ENCODE measurements around the gene POLR2E. TPM values are rescaled to one million over a fixed set of nuclear protein-coding genes. Genes with fewer than 3 reads are reported as not detected.

POLR2E gene
- polyA plus RNA-seq, 4 donors: 122 to 189 (median 142) TPM

DNA sequence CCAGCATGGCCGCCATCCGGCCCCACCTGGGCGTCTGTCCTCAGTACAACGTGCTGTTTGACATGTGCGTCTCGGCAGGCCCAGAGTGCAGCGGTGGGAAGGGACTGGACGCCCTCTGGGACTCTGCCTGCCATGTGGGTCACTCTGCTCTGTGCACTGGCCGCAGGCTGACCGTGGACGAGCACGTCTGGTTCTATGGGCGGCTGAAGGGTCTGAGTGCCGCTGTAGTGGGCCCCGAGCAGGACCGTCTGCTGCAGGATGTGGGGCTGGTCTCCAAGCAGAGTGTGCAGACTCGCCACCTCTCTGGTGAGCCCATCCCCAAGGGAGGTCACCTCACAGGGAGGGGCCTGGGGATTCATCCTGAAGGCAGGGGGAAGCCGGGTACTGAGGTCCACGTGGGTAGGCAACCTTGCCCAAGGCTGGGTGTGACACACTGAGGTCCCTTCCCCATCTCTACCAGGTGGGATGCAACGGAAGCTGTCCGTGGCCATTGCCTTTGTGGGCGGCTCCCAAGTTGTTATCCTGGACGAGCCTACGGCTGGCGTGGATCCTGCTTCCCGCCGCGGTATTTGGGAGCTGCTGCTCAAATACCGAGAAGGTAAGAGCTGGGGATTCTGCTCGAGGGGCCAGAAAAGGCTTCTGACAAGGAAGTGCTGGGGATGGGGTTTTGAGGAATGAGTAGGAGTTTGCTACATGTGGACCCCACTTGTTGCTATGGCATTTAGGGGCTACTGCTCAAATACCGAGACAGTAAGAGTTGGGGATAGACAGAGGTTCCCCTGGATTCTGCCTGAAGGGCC lies 44.0 kb downstream of the POLR2E start:
- Histone ChIP-seq H3K4me3 (ENCODE audit: low read depth in 1 of 3, low read length in 3 of 3) (no peak overlapping the region), H3K4me1 (ENCODE audit: control insufficient read depth in 3 of 3, insufficient read depth in 2 of 3, low read depth in 1 of 3, low read length in 2 of 3) (no peaks in the 10 kb centered on the region), H3K27ac (ENCODE audit: low read depth in 1 of 3, low read length in 2 of 3) (no peak overlapping the region), H3K36me3 (ENCODE audit: control insufficient read depth in 3 of 3, insufficient read depth in 2 of 3, low read depth in 1 of 3, low read length in 3 of 3) (peaks cover 0 to 3% (median 0%) of the 10 kb centered on the region in 3 donors), H3K9me3 (ENCODE audit: control insufficient read depth in 2 of 2, insufficient read depth in 1 of 2, low read depth in 1 of 2, low read length in 1 of 2) (peaks cover 0 to 23% of the 10 kb centered on the region in 2 donors), H3K27me3 (ENCODE audit: control insufficient read depth in 3 of 3, insufficient read depth in 3 of 3, low read length in 3 of 3) (no peaks in the 10 kb centered on the region)
- DNase-seq (no peak), FAIRE-seq (no peak)
- WGBS, 3 donors: 84 to 88% (median 86%) methylated on average over 29 to 31 of the region's 31 CpGs

DNA sequence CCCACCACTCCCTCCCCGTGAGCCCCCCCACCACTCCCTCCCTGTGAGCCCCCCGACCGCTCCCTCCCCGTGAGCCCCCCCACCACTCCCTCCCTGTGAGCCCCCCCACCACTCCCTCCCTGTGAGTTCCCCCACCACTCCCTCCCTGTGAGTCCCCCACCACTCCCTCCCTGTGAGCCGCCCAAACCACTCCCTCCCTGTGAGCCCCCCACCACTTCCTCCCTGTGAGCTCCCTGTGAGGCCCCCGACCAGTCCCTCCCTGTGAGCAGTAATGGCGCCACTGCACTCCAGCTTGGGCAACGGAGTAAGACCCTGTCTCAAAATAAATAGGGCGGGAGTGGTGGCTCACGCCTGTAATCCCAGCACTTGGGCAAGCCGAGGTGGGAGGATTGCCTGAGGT lies 45.4 kb downstream of the POLR2E start:
- FAIRE-seq: no peak
- DNase-seq: no peak
- no peak overlapping the region for H3K4me3 ChIP-seq (ENCODE audit: low read depth in 1 of 3, low read length in 3 of 3)
- peaks cover 0 to 1% (median 0%) of the 10 kb centered on the region in 3 donors for H3K36me3 ChIP-seq (ENCODE audit: control insufficient read depth in 3 of 3, insufficient read depth in 2 of 3, low read depth in 1 of 3, low read length in 3 of 3)
- H3K27ac ChIP-seq (ENCODE audit: low read depth in 1 of 3, low read length in 2 of 3): no peak overlapping the region
- 33 to 59% (median 45%) methylated on average over 9 to 11 of the region's 11 CpGs for WGBS, 3 donors
- H3K4me1 ChIP-seq (ENCODE audit: control insufficient read depth in 3 of 3, insufficient read depth in 2 of 3, low read depth in 1 of 3, low read length in 2 of 3): no peaks in the 10 kb centered on the region
- peaks cover 0 to 11% of the 10 kb centered on the region in 2 donors for H3K9me3 ChIP-seq (ENCODE audit: control insufficient read depth in 2 of 2, insufficient read depth in 1 of 2, low read depth in 1 of 2, low read length in 1 of 2)
- H3K27me3 ChIP-seq (ENCODE audit: control insufficient read depth in 3 of 3, insufficient read depth in 3 of 3, low read length in 3 of 3): no peaks in the 10 kb centered on the region

DNA sequence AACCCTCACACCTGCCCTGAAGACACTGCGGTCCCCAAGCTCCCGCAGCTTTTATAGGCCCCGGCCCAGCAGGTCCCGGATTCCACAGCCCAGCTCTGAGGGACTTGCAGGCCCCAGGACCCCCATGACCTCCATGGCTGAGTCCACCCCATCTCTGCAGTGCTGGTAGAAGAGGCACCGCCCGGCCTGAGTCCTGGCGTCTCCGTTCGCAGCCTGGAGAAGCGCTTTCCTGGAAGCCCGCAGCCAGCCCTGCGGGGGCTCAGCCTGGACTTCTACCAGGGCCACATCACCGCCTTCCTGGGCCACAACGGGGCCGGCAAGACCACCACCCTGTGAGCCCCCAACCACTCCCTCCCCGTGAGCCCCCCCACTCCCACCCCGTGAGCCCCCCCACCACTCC lies 46.1 kb downstream of the POLR2E start:
- no peak for FAIRE-seq
- Histone ChIP-seq H3K4me1 (ENCODE audit: control insufficient read depth in 3 of 3, insufficient read depth in 2 of 3, low read depth in 1 of 3, low read length in 2 of 3) (no peaks in the 10 kb centered on the region), H3K36me3 (ENCODE audit: control insufficient read depth in 3 of 3, insufficient read depth in 2 of 3, low read depth in 1 of 3, low read length in 3 of 3) (peaks cover 0 to 3% (median 0%) of the 10 kb centered on the region in 3 donors), H3K27ac (ENCODE audit: low read depth in 1 of 3, low read length in 2 of 3) (no peak overlapping the region), H3K9me3 (ENCODE audit: control insufficient read depth in 2 of 2, insufficient read depth in 1 of 2, low read depth in 1 of 2, low read length in 1 of 2) (peaks cover 0 to 9% of the 10 kb centered on the region in 2 donors), H3K27me3 (ENCODE audit: control insufficient read depth in 3 of 3, insufficient read depth in 3 of 3, low read length in 3 of 3) (no peaks in the 10 kb centered on the region), H3K4me3 (ENCODE audit: low read depth in 1 of 3, low read length in 3 of 3) (no peak overlapping the region)
- 92 to 95% (median 94%) methylated on average over 15 to 17 of the region's 17 CpGs for WGBS, 3 donors
- DNase-seq: no peak

DNA sequence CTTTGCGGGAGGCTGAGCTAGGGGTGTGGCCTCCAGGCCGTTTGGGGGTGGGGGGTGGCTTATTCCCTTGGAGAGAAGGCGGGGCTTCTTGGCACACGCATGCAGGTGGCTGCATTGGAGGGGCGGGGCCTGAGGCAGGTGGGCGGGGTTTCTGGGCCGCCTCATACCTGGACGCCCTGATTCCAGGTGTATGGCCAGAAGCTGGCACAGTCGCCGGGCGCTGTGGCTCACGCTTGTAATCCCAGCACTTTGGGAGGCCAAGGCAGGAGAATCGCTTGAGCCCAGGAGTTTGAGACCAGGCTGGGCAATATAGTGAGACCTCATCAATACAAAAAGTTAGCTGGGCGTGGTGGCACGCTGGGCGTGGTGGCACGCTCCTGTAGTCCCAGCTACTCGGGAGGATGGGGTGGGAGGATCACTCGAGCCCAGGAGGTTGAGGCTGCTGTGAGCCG lies 47.5 kb downstream of the POLR2E start:
- Histone ChIP-seq H3K4me3 (ENCODE audit: low read depth in 1 of 3, low read length in 3 of 3) (no peak overlapping the region), H3K27me3 (ENCODE audit: control insufficient read depth in 3 of 3, insufficient read depth in 3 of 3, low read length in 3 of 3) (no peaks in the 10 kb centered on the region), H3K36me3 (ENCODE audit: control insufficient read depth in 3 of 3, insufficient read depth in 2 of 3, low read depth in 1 of 3, low read length in 3 of 3) (peaks cover 0 to 3% (median 0%) of the 10 kb centered on the region in 3 donors), H3K27ac (ENCODE audit: low read depth in 1 of 3, low read length in 2 of 3) (no peak overlapping the region), H3K4me1 (ENCODE audit: control insufficient read depth in 3 of 3, insufficient read depth in 2 of 3, low read depth in 1 of 3, low read length in 2 of 3) (no peaks in the 10 kb centered on the region), H3K9me3 (ENCODE audit: control insufficient read depth in 2 of 2, insufficient read depth in 1 of 2, low read depth in 1 of 2, low read length in 1 of 2) (peaks cover 0 to 9% of the 10 kb centered on the region in 2 donors)
- peak in 1 of 2 donors; percentile 64 for DNase-seq
- FAIRE-seq: no peak
- WGBS, 3 donors: 15 to 83% (median 42%) methylated on average over 18 to 20 of the region's 20 CpGs

DNA sequence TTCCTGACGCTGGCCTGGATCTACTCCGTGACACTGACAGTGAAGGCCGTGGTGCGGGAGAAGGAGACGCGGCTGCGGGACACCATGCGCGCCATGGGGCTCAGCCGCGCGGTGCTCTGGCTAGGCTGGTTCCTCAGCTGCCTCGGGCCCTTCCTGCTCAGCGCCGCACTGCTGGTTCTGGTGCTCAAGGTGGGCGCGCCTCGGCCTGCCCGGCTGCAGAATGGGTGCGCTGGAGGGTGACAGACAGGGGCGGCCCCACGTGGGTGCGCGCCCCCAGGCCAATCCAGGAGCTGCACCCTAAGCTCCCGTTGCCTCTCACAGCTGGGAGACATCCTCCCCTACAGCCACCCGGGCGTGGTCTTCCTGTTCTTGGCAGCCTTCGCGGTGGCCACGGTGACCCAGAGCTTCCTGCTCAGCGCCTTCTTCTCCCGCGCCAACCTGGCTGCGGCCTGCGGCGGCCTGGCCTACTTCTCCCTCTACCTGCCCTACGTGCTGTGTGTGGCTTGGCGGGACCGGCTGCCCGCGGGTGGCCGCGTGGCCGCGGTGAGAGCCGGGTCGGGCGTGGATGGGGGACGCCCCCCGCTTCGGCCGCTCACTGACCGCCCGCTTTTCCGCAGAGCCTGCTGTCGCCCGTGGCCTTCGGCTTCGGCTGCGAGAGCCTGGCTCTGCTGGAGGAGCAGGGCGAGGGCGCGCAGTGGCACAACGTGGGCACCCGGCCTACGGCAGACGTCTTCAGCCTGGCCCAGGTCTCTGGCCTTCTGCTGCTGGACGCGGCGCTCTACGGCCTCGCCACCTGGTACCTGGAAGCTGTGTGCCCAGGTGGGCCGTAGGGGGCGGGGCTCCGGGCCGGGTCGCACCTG lies 48.1 kb downstream of the POLR2E start:
- FAIRE-seq (no peak), DNase-seq (no peak)
- WGBS, 3 donors: 76 to 86% (median 78%) methylated on average over 76 to 77 of the region's 77 CpGs
- H3K27ac ChIP-seq (ENCODE audit: low read depth in 1 of 3, low read length in 2 of 3): no peak overlapping the region
- no peak overlapping the region for H3K4me3 ChIP-seq (ENCODE audit: low read depth in 1 of 3, low read length in 3 of 3)
- no peaks in the 10 kb centered on the region for H3K27me3 ChIP-seq (ENCODE audit: control insufficient read depth in 3 of 3, insufficient read depth in 3 of 3, low read length in 3 of 3)
- H3K4me1 ChIP-seq (ENCODE audit: control insufficient read depth in 3 of 3, insufficient read depth in 2 of 3, low read depth in 1 of 3, low read length in 2 of 3): no peaks in the 10 kb centered on the region
- peaks cover 0 to 3% (median 0%) of the 10 kb centered on the region in 3 donors for H3K36me3 ChIP-seq (ENCODE audit: control insufficient read depth in 3 of 3, insufficient read depth in 2 of 3, low read depth in 1 of 3, low read length in 3 of 3)
- H3K9me3 ChIP-seq (ENCODE audit: control insufficient read depth in 2 of 2, insufficient read depth in 1 of 2, low read depth in 1 of 2, low read length in 1 of 2): peaks cover 0 to 9% of the 10 kb centered on the region in 2 donors

DNA sequence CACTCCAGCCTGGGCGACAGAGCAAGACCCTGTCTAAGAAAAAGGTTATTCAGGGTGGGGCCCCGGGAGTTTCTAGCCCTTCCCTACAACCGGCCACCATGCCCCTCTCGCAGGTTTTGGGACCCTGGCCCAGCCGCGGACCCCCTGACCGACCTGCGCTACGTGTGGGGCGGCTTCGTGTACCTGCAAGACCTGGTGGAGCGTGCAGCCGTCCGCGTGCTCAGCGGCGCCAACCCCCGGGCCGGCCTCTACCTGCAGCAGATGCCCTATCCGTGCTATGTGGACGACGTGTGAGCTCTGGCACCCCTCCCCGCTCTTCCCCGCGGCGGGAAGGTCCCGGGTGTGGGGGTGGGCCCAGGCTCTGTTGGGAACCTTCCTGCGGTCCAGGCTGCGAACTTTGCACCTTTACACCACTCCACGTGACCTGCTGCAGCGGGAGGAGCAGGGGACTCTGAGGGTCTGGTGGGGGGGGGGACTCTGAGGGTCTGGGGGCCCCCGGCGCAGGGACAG lies 49.0 kb downstream of the POLR2E start:
- WGBS, 3 donors: 67 to 86% (median 77%) methylated on average over 26 to 33 of the region's 33 CpGs
- no peak for FAIRE-seq
- peaks cover 0 to 4% of the 10 kb centered on the region in 2 donors for H3K9me3 ChIP-seq (ENCODE audit: control insufficient read depth in 2 of 2, insufficient read depth in 1 of 2, low read depth in 1 of 2, low read length in 1 of 2)

DNA sequence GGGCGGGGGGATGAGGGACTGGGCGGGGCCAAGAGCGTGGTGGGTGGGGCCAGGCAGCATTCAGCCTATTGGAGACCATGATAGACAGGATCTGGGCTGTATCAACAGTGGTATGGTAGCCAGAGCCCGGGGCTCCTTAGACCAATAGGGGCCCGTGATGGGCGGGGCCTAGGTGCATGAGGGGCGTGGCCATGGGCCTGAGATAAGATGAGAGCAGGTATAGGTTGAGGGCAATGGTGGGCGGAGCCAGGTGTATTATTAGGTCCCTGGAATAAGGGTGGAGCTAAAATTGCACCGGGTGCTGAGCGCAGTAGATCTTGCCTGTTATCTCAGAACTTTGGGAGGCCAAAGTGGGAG lies 50.0 kb downstream of the POLR2E start:
- FAIRE-seq (no peak), DNase-seq (peak in 1 of 2 donors; percentile 59)
- peaks cover 0 to 10% (median 8%) of the 10 kb centered on the region in 3 donors for H3K4me1 ChIP-seq (ENCODE audit: control insufficient read depth in 3 of 3, insufficient read depth in 2 of 3, low read depth in 1 of 3, low read length in 2 of 3)
- no peak overlapping the region for H3K4me3 ChIP-seq (ENCODE audit: low read depth in 1 of 3, low read length in 3 of 3)
- H3K27ac ChIP-seq (ENCODE audit: low read depth in 1 of 3, low read length in 2 of 3): no peak overlapping the region
- H3K36me3 ChIP-seq (ENCODE audit: control insufficient read depth in 3 of 3, insufficient read depth in 2 of 3, low read depth in 1 of 3, low read length in 3 of 3): peaks cover 0 to 3% (median 0%) of the 10 kb centered on the region in 3 donors
- 40 to 67% (median 54%) methylated on average over 10 of the region's 10 CpGs for WGBS, 3 donors
- H3K27me3 ChIP-seq (ENCODE audit: control insufficient read depth in 3 of 3, insufficient read depth in 3 of 3, low read length in 3 of 3): no peaks in the 10 kb centered on the region
- no peaks in the 10 kb centered on the region for H3K9me3 ChIP-seq (ENCODE audit: control insufficient read depth in 2 of 2, insufficient read depth in 1 of 2, low read depth in 1 of 2, low read length in 1 of 2)

More for the DNA sequence above, 49.0 kb downstream of the POLR2E start:
- H3K4me3 ChIP-seq (ENCODE audit: low read depth in 1 of 3, low read length in 3 of 3): no peak overlapping the region
- no peak overlapping the region for H3K27ac ChIP-seq (ENCODE audit: low read depth in 1 of 3, low read length in 2 of 3)
- peaks cover 0 to 3% (median 2%) of the 10 kb centered on the region in 3 donors for H3K4me1 ChIP-seq (ENCODE audit: control insufficient read depth in 3 of 3, insufficient read depth in 2 of 3, low read depth in 1 of 3, low read length in 2 of 3)
- peaks cover 0 to 3% (median 0%) of the 10 kb centered on the region in 3 donors for H3K36me3 ChIP-seq (ENCODE audit: control insufficient read depth in 3 of 3, insufficient read depth in 2 of 3, low read depth in 1 of 3, low read length in 3 of 3)
- no peak for DNase-seq
- no peaks in the 10 kb centered on the region for H3K27me3 ChIP-seq (ENCODE audit: control insufficient read depth in 3 of 3, insufficient read depth in 3 of 3, low read length in 3 of 3)

Data from small intestine (tissue), 7 donors.